ENCODE results near the gene RBP3.

GRCh38 chr10:47346581-47347302 is 1.4 kb upstream of the RBP3 start:
- TF ChIP-seq CTCF (IDR thresholded peaks at IDR 0.05; ENCODE audit: low read depth, low read length, missing input control) (no peak), FOXA1 (IDR thresholded peaks at IDR 0.05) (no peak), HNF4A (conservative IDR thresholded peaks at IDR 0.05) (no peak), FOXA2 (IDR thresholded peaks at IDR 0.05) (no peak), GABPA (IDR thresholded peaks at IDR 0.05 in 1 of 2, conservative IDR thresholded peaks at IDR 0.05 in 1 of 2) (no peak)
